HG03575 (cell line): ENCODE results near the gene HIP1R.

Experiments used
- ATAC-seq: cut with Tn5 transposase; IDR thresholded peaks from one replicate; pipeline ENCODE4 v1.9.1; 2021; ENCODE audit not compliant: unreplicated experiment, insufficient number of reproducible peaks, low FRiP score; ENCODE audit errors: extremely low read depth

The HIP1R gene

DNA sequence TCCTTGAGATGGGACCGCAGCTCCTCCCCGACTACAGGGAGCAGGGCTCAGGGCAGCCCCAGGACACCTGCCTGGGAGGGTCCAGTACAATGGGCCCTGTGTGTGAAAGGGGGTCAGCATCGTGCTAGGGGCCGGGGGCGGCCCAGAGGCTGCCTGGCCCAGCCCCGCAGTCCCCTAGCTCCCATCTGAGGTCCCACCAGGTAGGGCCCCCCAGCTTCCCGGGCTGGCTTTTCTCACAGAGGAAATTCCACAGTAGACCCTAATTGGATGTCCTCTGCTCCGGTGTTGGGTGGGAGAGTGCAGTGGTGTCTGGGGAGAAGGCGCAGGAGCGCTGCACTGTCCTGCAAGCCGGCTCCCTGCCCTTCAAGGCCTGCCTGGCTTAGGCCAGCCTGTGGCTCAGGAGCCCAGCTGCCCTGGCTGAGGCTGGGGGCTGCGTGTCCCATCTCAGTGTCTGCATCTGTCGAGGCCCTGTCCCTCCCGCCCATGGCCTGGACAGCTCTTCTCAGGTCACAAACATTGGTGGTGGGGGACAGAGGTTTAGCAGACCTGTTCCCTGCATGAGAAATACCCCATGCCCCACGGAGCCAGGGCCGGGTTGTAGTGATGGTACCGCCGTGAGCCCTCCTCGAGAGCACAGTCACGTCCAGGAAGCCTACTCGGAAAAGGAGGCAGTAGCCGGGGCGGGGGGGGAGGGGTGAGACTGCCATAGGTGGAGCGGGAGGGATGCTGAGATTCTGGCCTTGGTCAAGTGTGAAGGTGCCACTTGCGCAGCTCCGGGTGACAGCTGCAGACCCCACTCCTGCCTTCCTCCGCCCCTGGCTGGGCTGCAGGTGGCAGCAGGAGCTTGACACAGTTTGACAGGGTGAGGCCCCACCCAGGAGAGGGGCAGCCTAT lies 11.6 kb downstream of the HIP1R start:
- ATAC-seq: no peak

DNA sequence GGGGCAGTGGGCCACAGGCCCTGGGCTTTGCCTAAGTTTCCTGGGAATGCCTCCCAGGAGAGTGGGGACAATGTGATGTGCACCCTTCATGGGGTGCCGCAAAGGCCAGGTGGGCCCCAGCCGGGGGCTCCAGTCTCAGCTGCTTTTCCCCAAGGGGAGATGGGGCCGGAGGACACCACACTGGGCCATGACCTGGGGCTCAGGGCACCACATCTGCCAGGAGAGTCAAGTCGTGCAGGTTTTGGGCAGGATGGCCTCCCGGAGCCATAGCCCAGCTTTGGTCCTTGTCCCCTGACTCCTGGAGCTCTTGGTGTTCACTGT lies 12.2 kb downstream of the HIP1R start:
- ATAC-seq: no peak

DNA sequence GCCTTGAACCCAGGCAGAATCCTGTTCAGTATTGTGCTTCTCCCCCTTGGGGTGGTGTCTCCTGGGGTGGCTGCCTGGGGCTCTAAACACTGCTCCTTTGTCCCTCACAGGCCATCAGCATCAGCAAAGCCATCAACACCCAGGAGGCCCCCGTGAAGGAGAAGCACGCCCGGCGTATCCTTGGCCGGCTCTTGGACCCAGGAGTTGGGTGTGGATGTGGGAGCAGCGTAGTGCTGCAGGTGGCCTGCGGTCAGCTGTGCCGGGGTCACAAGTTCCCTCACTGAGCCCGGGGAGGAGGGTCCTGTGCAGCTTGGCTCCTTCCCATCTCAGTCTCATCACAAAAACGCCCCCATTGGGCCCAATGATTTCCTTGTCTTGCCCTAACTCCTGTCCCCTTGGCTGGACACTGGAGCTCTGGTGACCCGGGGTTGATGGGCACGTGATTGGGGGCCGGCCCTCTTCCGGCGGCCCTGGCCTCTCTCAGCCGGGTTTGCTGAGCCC lies 12.7 kb downstream of the HIP1R start:
- ATAC-seq: no peak

DNA sequence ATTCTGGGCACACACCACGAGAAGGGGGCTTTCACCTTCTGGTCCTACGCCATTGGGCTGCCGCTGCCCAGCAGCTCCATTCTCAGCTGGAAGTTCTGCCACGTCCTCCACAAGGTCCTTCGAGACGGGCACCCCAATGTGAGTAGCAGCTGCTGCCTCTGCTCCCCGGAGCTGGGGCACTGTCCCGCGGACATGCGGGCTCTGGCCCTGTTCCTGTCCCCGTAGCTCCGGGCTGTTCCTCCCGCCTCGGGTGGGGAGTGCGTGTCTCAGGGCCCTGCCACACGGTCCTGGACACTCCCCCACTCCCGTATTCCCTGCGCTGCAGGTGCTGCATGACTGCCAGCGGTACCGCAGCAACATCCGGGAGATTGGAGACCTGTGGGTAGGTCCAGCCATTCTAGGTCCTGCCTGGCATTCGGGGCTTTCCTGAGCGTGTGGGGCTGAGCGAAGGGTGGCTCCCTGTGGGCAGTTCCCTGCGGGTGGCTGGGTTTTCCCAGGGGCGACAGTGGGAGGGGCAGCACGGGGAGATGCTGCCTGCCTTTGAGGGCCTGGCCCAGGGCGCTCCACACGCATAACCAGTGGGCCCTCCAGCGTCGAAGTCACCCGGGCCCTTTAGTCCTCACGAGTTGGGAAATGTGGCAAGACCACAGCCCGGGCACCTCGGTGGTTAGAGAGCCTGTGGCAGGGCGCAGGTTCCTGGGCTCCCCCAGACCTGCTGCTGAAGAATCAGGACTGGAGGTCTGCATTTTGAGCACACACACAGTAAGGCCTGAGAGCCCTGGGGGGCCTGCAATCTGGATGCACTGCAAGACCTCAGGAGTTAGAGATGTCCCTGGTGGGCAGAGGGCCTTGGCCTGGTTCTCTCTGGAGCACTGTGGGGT lies 13.5 kb downstream of the HIP1R start:
- no peak for ATAC-seq

DNA sequence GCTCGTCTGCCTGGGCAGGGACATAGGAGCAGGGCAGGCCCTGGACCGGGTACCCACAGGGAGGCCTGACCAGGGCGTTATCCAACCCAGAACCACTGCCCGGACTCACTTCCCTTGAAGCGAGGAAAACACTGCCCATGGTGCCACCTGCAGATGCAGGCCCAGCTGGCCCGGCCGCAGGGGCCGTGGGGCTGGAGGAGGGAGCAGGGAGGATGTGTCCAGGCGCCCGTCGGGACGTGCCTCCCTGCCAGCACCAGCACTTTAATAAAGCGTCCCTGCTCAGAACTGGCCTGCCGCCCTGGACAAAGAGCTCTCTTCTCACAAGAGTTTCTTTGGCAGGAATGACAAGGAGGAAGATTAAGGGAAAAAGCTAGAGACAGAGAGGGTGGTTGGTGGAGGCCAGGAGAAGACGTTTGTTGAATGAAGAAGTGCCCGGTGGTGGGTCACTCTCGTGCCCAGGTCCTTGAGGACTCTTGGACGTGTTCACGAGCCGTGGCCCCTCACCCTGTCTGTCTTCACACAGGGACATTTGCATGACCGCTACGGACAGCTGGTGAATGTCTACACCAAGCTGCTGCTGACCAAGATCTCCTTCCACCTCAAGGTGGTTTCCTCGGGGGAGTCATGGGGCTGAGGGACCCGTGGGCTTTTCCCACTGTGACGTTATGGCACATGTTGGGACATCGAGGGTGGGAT lies 14.2 kb downstream of the HIP1R start:
- ATAC-seq: no peak

DNA sequence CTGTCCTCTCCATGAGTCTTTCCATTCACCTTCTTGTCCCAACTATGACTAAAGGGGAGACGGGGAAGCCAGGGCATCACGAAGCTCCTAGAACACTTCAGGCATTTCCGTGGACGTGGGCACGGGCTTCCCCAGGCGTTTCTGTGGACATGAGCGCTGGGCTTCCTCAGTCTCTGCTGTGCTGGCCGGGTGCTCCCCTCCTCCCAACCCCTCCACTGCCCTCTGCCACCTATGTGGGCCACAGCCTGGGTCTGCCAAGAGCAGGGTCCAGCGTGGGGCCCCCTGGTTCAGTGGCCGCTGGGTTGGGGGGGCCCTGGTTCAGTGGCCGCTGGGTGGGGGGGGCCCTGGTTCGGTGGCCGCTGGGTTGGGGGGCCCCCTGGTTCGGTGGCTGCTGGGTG lies 14.8 kb downstream of the HIP1R start:
- no peak for ATAC-seq

DNA sequence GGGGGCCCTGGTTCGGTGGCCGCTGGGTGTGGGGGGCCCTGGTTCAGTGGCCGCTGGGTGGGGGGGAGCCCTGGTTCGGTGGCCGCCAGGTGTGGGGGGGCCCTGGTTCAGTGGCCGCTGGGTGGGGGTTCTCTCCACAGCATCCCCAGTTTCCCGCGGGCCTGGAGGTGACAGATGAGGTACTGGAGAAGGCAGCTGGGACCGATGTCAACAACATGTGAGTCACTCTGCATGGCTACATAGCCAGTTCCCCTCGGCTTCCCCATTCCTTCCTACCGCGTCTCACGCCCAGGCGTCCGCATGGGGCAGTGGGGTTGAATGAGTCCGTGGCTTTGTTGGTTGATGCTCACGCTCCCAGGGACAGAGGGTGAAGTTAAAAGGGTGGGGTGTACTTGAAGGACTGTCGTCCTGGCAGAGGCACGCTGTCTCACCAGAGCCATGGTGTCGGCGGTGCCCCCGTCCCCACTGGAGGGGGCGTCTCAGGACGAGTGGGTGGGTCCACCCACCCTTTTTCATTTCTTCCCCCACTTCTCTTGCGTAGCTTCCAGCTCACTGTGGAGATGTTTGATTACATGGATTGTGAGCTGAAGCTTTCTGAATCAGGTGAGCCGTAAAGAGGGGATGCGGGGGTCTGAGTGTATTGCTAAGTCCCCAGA lies 15.6 kb downstream of the HIP1R start:
- no peak for ATAC-seq

DNA sequence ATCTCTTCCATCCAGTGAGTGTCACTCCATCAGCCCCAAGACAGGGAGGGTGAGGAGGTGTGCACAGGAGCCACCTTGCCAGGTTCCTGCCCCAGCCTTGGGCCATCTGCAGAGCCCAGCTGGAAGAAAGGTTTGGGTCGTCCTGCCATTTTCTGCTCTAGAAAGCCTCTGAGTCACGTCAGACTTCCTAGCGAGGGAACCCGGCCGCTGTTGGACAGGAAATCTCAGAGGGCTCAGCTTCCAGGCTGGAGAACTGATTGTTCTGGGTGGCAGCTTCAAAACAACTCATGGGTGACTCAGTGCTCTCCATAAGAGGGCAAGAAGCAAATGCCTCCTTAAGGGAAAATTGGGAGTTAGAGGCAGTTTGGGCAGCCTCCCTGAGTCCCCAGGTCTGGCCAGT lies 16.6 kb downstream of the HIP1R start:
- ATAC-seq: no peak

DNA sequence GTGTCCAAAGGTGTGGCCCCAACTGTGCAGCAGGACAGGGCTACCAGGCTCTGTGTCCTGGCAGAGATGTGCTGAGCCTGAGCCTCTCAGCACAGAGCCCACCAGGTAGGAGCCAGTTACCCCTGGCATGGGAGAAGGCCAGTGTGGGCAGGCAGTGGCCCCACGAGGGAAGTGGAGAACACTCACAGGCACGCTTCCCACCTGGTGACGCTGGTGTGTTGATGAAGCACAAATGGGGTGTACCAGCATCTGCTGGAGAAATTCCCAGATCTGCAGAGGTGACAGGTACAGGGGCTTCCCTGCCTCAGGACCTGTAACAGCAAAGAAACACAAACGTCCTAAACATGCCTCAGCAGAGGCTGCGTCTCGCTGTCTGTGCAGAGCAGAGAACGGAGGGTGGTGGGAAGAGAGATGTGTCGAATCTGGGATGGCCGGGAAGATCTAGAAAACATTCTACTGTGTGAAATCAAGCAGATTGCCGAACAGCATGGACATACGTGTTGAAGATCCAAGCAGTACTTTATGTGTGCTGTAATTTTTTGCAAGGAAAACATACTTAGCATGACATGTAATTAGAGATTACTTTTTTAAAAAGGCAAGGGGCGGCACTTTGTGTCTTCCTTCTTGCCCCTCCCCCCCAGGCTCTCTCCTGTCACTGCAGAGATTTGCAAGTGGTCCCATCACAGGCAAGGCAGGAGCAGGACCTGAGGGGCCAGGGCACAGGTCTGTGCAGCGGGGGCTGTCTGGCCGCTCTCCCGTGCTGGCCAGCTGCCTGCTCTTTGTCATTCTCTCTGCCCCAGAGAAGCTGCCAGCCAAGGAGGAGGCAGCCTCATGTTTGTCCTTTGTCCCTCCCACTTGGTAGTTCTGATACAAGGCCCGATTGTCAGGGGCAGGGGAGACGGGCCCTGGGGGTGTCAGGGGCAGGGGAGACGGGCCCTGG lies 17.3 kb downstream of the HIP1R start:
- no peak for ATAC-seq

DNA sequence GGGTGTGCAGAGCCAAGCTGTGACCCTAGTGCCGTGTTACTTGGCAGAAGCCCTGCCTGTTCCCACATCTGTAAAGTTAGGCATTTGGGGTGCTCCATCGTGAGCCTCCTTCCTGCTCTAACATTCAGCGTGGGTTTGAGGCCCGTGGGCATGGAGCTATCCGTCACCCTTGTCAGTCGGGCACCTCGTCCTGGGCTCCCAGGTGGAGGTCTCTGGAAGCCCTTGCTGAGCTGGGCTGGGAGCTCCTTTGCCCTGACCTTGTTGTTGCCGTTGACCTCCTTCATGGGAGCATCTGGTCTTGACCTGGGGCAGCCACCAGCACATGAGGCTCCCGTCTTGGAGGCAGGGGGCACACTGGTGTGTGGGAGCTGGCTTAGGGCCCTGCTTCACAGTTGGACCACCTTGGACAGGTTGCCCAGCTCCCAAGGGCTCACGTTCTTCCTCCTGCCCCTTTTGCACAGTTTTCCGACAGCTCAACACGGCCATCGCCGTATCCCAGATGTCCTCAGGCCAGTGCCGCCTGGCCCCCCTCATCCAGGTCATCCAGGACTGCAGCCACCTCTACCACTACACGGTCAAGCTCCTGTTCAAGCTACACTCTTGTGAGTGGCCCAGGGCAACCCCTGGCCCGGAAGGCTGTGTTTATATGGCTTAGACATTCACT lies 18.5 kb downstream of the HIP1R start:
- no peak for ATAC-seq

DNA sequence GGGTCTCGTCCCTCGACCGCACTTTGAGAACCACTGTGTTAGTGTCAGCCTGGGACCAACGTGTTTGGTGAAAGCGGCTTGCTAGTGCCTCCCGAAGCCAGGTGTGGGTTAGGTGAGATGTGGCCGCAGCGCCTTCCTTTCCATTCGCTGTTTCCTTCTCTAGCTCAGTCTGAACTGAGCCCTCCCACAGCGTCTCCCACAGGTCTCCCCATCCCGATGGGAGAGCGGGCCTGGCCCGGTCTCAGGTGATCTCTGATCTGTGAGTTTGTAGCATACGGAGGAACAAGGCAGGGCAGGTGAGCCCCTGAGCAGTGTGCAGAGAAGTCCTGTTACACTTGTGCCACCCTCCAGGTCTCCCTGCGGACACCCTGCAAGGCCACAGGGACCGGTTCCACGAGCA lies 19.3 kb downstream of the HIP1R start:
- ATAC-seq: no peak

DNA sequence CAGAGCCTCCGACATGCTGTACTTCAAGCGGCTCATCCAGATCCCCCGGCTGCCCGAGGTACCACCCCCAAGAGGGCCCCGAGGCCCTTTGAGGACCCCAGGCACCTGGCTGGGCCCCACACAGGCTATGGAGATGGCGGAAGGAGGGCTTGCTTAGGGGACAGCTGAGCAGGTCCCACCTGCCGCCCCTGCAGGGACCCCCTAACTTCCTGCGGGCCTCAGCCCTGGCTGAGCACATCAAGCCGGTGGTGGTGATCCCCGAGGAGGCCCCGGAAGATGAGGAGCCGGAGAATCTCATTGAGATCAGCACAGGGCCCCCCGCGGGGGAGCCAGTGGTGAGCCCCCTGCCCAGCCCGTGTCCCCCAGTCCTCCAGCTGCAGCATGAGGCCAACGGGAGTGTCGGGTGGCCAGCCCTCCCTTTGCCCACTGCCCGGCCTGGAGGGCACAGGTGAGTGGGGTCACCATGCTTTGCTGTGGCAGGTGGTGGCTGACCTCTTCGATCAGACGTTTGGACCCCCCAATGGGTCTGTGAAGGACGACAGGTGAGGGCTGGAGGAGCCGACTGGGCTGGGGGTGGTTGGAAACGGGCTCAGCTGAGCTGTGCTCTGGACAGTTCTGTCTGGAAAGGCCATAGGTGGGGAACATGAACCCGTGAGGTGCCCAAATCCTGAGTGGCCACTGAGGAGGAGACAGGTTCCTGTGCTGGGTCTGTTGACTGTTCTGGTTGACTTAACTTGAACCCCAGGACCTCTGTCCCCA lies 20.0 kb downstream of the HIP1R start:
- ATAC-seq: no peak

DNA sequence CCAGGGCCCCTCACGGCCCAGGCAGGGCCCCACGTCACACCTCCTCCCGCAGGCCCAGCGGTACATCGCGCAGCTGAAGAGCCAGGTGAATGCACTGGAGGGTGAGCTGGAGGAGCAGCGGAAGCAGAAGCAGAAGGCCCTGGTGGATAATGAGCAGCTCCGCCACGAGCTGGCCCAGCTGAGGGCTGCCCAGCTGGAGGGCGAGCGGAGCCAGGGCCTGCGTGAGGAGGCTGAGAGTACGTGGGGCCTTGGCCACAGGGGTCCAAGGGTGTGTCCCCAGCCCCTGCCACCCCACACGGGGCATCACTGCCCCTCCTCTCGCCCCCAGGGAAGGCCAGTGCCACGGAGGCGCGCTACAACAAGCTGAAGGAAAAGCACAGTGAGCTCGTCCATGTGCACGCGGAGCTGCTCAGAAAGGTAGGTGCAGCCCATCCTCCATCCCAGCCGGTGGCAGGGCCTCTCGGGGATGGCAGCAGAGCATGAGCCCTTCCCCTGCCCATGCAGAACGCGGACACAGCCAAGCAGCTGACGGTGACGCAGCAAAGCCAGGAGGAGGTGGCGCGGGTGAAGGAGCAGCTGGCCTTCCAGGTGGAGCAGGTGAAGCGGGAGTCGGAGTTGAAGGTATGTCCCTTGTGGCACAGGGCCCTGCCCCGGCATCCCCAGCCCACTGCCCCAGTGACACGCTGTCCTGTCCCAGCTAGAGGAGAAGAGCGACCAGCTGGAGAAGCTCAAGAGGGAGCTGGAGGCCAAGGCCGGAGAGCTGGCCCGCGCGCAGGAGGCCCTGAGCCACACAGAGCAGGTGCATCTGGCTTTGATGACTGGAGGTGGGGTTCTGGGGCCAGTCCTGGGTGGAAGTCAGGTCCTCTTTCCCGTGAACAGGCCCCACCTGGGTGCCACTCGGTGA lies 20.9 kb downstream of the HIP1R start:
- ATAC-seq: no peak

DNA sequence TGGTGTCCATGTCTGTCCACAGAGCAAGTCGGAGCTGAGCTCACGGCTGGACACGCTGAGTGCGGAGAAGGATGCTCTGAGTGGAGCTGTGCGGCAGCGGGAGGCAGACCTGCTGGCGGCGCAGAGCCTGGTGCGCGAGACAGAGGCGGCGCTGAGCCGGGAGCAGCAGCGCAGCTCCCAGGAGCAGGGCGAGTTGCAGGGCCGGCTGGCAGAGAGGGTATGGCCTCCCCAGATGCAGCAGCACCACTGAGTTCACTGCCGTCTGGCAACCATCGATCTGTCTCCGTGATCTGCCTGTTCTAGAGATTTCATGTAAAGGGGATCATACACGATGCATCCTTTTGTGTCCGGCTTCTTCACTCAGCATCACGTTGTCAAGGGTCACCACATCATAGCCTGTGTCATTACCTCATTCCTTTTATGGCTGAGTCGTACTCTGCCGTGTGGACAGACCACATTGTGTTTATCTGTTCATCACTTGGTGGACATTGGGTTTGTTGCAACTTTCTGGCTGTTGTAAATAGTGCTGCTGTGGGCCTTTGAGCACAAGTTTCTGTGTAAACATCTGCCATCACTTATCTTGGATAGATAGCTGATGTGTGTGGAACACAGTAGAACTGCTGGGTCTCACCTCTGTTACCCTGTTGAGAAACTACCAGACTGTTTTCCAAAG lies 21.9 kb downstream of the HIP1R start:
- no peak for ATAC-seq

DNA sequence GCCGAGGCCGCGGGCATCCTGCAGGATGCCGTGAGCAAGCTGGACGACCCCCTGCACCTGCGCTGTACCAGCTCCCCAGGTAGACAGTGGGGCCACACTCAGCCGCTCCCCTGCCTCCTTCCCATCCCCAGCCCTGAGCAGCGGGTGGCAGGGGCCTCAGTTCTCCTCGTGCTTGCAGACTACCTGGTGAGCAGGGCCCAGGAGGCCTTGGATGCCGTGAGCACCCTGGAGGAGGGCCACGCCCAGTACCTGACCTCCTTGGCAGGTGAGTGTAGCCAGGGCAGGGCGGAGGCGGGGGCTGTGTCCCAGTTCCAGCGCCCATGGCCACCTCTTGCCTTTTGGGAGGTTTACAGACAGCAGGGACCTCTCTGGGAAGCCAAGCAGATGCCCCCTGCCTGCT lies 22.9 kb downstream of the HIP1R start:
- no peak for ATAC-seq
